Spleen (tissue), 3 donors: Measurements from ENCODE around the gene CNN1.
A peak's percentile ranks its signal among the peaks of the same experiment; 100 is the strongest.

Source experiments
- POLR2A ChIP-seq, 3 donors: fragments of 450-650 bp; IDR thresholded peaks; one replicate each; pipeline ENCODE4 v1.5.1; 2017; ENCODE audit warnings: antibody characterized with exemption in 3 of 3, mild to moderate bottlenecking in 1 of 3
- POLR2AphosphoS5 ChIP-seq, 3 donors: sonication (generic); formaldehyde crosslinking; IDR thresholded peaks; one replicate each; pipeline ENCODE4 v1.5.1; 2017; ENCODE audit warnings: antibody characterized with exemption in 3 of 3

DNA sequence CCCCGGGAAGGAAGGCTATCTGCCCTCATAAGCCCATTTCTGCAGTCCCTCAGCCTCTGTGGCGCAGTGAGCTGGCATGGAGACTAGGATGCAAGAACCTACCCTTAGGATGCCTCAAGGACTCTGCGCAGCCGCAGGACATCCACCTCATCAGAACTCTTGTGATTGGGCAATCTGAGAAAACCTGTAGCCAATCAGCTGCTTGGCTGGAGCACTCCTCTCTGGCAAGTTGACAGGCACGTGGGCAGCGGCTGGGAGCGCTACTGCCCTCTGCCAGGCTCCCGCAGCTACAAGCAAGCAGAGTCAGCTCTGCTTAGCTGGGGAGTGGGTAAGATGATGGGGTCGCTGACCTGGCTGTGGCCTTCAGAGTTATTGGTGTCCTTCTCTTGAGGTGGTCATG lies 8.2 kb upstream of the CNN1 start:
- TF ChIP-seq POLR2AphosphoS5 (IDR thresholded peaks at IDR 0.05), result peak in 2 of 3 donors; percentile 11 to 24
- TF ChIP-seq POLR2A (IDR thresholded peaks at IDR 0.05), result no peak
